HG03095 (cell line): Measurements from ENCODE around the gene SAMD4A.

Source experiments
- ATAC-seq: cut with Tn5 transposase; IDR thresholded peaks from one replicate; pipeline ENCODE4 v1.9.1; 2021; ENCODE audit warnings: moderate library complexity; ENCODE audit not compliant: unreplicated experiment

Gene SAMD4A

DNA sequence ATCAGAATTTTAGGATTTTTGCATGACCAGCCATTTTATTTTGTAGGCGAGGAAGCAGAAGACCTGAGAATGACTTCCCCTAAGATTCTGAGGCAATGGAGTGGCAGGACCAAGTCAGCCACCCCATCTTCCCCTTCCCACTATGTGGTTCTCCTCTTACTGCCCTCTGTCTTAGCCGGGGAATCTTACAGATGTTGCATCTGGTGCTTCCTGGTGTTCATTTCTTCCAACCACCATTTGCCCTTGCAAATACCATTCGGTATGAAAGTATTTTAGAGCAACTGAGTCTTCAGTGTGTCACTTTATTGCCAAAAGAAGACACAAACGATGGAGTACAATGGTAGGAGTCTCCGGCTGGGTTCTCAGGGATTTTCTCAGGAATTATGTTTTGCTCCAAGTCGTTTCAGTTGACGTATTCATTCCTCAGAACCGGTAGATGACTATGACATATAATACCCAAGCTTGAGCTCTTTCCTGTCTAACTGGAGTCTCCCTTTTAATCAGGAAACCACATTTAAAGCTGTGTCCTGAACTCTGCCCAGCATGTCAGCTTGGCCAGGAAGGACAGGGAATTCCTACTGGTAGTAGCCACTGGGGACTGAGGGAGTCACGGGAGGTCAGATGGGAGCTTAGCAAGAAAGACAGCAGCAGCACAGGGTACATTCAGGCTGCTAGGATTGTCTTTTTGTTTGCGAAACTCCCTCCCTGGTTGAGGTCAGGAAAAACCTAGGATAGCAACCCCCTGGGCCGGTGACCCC is 87.0 kb downstream of the SAMD4A start:
- no peak for ATAC-seq

DNA sequence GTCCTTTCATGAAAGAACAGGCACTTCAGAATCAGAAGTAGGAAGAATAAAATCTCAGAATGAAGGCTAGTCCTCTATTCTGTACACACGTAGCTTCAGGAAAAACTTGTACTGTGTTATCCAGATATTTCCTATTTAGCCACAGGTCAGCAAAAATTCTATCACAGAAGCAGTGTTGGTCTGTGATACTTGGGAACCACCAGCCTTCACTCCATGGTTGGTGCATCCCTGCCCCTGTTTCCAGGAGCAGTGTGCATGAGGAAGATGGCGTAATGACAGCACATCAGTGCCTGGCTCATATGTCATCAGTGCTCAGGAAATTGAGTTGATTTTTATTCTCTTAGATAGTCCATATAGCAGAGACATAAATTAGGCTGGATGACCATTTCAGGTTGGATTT is 87.7 kb downstream of the SAMD4A start:
- no peak for ATAC-seq

DNA sequence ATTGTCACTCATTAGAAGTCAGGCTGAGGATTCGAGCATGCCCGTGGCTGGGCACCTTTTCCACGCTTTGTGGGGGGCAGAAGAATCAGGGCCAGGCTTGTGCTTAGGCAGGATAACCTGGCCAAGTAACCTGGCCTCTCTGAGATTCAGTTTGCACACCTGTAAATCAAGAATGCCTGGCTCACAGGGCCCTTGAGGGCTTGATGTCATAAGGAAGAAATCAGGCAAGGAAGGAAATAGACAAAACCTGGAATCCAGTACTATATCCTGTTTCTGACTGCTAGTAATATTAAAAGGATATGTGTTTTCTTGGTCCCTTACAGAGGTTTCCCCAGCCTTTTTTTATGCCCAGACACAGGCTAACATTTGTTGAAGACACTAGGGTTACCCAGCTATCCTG is 91.9 kb downstream of the SAMD4A start:
- ATAC-seq: no peak

DNA sequence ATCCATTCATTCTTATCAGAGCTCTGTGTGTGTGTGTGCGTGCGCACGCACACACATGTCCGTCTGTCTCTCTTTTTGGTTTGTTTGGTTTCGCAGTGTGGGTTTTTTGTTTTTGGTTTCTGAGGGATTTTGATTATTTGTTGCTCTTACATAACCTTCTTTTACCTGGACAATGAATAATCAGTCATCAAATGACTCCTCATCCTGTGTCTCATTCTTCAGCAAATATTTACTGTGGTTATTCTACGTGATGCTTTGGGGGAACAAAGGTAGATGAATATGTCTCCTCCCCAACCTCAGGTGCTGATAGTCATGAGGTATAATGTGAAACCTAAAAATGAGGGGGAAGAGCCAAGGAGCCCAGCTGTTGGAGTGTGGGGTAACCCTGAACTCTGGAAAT is 92.4 kb downstream of the SAMD4A start:
- ATAC-seq: no peak

DNA sequence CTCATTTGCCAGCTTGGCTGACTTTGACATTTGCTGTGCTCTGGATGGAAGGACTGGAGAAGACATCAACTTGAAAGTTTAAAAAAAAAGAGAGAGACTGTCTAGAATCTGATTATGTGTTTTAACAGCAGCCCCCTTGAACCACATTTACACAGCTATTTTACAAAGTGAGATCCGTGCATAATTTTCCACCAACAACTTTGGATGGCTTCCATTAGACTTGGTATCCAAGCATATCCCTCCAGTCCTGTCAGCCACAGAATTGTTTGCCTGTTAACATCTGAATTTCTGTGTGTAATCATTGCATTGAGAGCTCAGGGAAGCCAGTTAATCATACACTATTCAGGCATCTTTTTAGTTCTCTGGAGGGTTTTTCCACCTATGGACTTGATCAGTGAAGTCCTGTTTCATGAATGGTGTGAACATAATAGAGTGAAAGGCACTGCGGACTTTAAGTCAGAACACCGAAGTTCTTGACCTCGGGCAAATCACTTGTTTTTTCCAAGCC is 93.7 kb downstream of the SAMD4A start:
- ATAC-seq: no peak

DNA sequence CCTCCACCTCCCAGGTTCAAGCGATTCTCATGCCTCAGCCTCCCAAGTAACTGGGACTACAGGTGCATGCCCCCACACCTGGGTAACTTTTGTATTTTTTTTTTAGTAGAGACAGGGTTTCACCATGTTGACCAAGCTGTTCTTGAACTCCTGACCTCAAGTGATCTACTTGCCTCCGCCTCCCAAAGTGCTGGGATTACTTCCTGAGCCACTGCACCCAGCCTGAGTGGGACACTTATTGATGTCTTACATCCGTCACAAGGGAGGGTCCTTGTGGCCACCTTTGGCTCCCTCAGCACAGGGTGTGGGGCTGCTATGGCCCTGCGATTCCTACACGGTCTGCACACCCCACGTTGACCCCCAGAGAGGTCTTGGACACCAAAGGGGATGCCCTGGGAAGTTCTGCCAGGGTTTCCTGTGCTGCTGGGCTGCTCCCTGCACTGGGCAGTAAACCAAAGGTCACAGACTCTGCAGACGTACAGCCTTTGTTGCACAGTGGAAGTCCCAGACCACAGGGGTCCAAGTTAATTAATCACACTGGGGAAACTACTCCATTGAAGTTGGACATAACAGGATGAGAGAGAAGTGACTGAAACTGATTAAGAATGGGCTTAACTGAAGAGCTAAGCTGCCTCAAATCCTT is 95.7 kb downstream of the SAMD4A start:
- no peak for ATAC-seq

DNA sequence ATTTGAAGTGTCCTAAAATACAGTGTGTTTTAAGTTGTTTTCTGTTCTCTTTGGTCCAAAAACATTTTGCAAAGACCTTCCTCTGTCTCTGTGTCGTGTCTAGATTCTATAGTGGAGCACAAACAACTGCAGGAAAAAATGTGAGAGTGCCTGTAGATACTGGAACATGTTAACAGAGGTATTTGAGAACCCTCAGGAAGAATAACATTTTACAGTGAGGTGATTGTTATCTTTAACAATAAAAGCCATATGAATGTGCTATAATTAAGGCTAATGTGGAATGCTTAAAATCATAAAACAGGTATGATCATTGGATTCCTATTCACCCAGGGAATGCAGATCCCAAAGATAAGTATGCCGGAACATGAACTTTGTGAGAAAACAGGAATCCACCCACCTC is 98.0 kb downstream of the SAMD4A start:
- no peak for ATAC-seq

DNA sequence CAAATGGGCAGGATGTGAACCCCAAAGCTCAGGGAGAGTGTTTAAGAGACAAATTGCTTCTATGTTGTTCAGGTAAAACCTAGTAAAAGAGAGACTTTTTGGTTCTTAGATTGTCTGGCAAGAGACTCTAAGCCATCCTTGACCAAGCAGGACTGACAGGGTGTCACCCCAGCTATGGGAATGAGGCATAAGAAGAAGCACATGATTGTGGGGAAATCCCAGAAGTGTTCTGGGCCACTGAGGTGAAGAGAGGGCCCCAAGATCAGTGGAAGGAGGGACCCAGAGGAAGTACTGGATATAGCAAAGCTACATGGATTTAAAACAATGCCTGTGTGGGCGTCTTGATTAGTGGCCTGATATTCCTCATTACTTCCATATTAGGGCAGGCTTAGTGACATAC is 99.0 kb downstream of the SAMD4A start:
- ATAC-seq: no peak

DNA sequence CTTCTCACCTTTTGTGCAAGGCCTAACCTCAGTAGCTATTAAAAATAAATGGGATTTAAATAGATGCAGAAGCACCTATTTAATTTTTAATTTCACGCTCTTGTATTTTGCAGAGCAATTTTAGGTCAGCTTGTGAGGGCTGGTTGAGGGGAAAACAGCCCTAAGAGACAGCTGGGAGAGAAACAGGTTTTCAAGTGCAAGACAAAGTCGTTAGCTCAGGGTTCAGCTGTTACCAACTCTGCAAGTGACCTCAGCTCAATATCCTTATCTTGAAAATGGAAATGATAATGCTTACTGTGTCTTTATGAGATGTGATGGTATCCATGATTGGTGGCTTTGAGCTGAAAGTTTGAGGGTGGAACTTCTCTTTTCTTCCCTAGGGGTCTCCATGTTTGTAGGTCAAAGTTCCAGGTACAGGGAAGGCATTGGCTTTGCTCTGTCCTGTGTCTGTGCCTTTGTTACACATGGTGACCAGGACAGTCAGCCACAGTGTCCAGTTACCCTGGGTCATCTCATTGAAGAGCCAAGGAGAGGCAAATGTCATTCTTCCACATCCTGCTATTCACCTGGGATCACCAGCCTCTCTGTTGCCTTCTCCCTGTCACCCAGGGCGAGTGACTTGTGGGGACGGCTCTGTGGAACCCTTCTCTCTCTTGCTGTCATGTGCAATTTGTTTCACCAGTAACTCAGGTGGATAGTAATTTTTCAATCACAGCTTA is 100.3 kb downstream of the SAMD4A start:
- no peak for ATAC-seq

DNA sequence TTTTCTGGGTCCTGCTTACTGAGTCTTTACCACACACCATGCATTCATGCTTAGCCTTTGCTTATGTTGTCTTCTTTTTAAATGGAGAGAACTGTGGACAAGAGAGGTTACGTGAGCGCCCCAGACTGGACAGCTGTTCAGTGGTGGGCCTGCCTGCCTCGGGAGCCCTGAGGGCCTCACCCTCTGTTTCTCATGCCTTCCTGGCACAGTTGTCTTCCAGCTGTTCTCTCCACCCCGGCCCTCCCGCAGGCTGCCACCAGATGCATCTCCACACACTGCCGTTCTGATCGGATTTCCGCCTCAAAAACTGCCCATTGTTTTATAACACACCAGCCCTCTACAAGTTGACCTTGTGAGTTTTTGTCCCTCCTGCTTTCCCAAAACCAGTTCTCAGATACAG is 100.8 kb downstream of the SAMD4A start:
- ATAC-seq: no peak

DNA sequence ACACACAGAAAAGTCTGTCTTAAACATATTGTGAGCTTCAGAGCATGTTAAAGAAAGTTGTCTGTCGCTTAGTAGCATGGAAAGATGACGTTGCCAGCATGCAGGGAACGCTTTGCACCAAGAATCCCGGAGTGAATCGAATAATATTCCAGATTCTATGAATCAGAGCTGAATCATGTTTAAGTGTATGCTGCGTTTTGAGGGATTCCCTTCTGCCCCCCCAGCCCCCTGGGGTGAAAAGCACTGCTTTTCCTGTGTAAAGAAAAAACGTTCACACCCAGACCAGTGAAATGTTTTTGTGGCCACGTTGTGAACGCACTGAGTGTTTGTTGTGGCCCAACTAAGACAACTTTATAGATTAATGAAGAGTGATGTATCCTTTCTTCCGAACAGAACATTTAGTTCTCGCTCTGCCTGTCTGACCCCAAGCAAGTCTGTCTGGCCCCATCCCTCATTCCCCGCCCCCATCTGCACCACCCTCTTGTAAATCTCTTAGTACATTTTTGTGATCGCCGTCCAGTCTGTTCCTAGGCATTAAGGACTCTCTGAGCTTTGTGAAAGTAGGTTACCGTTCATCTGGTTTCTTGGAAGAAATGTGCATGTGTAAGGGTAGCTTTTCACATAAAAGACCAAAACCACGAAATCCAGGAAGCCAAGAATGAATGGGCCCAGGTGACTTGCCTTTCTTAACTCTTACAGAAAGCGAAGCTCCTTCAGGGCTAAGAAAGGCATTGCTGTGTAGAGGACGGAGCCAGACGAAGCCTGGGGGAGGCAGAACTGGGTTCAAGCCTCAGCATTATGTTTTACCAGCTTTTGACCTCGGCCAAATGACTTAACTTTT is 103.0 kb downstream of the SAMD4A start:
- no peak for ATAC-seq

DNA sequence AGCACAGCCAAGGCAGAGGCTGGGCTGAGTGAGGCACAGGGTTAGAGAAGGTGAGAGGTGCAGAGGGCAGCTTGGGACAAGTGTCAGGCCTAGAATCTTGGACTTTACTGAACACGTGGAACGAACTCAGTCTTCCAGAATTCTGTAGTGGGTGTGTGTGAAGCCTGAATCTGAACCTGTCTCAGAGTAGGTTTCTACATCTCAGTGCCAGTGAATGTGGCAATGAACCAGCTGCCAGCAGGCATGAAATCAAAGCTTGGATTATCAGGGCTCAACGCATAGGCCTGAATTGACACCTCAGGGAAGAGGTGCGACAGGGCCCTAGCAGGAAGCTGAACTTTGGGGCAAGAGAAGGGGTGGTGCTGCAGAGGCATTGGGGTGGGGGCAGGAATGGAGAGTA is 104.6 kb downstream of the SAMD4A start:
- ATAC-seq: no peak

DNA sequence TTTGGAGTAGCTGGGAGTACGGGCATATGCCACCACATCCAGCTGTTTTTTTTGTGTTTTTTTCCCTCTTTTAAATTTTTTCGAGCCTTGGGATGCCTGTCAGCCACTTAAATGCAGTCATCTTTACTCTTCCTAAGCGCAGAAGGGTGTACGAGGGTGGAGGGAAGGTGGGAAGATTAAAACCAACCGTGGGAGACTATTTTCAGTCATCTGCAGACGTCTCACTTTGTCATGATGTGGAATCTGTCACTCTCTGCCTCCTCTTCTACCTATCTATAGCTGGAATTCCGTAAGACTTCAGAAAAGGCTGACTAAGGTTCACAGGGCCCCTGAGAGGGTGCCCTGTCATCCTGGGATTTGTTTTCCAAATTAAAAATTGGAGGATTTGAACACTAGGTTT is 105.3 kb downstream of the SAMD4A start:
- ATAC-seq: no peak

DNA sequence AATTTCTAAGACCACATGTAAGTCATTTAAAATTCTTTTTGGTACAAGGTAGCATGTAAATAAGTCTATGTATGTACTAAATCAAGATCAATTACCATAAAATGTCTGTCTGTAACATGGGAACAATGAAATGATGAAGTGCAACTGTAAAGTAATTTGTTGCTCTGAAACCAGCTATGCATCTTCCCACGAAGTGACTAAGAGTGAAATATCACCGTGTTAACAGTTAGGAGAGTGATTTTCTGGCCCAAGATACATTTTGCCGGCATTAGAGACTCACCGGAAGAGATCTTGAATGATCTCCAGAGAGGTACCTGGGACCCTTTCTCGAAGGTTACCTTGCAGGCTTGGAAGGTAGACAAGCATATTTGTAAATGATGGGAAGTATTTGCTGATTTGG is 105.8 kb downstream of the SAMD4A start:
- ATAC-seq: no peak

DNA sequence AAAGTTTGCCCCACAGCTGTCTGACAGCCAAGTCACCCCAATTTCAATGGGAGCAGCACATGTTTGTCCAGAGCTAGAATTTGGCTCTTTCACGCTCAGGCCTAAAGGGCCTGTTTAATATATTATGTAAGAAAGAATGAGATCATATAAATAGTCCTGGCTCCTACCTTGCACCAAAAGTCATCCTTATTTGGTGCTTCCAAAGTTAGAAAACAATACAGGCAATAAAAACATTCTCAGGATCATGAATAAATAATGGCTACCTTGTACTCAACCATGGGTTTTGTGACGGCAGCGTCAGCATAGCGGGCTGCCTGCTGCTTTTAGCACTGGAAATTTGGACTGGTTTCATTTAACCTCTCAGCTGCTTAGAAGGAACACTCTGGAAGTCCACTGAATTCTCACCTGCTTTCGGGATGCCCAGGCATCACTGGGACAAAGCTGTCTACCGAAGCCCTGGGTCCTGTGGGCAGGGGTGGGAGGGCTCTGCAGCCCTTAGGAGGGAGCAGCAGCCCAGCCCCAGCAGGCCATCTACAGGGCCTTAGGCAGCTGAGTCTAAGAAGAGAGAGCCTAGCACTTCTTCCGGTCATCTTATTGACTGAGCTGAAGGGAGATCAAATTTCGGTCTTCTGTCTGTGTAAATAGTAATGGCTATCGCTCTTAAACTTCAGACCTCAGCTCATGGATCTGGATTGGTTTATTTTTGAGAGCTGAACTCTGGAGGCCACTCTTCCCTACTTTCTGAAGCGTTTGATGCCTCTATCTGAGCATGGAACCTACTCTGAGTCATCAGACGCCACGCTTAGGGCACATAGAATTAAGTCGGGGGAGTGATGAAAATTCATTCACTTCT is 106.5 kb downstream of the SAMD4A start:
- no peak for ATAC-seq

DNA sequence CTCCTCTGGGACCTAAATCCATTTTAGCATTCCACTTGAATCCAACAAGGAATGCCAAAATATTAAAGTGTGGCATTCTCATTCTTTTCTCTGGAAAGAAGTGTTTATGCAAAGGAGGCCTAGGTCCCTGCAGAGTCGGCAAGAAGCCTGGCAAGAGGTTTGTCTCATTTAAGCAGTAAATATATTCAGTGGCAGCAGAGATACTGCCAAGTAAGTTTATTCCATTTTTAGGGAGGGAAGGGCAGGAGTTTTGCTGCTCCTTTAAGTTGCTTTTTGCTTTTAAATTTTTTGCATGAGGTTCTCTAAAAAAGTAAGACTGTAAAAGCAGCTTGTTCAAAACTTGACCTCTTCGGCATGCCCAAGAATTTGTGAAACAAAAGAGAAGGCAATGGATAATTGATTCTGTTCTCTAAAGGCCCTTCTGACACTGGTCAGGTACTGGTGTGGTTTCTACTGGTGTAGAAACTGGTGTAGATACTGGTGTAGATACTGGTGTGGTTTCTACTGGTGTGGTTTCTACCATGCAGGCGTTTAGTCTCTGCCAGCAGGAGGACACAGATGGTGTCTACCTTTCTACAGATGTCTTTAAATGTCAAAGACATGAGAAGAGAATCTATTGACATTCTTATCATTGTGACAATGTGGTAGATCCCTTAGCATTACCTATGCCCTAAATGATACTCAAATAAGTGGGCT is 107.3 kb downstream of the SAMD4A start:
- ATAC-seq: no peak

DNA sequence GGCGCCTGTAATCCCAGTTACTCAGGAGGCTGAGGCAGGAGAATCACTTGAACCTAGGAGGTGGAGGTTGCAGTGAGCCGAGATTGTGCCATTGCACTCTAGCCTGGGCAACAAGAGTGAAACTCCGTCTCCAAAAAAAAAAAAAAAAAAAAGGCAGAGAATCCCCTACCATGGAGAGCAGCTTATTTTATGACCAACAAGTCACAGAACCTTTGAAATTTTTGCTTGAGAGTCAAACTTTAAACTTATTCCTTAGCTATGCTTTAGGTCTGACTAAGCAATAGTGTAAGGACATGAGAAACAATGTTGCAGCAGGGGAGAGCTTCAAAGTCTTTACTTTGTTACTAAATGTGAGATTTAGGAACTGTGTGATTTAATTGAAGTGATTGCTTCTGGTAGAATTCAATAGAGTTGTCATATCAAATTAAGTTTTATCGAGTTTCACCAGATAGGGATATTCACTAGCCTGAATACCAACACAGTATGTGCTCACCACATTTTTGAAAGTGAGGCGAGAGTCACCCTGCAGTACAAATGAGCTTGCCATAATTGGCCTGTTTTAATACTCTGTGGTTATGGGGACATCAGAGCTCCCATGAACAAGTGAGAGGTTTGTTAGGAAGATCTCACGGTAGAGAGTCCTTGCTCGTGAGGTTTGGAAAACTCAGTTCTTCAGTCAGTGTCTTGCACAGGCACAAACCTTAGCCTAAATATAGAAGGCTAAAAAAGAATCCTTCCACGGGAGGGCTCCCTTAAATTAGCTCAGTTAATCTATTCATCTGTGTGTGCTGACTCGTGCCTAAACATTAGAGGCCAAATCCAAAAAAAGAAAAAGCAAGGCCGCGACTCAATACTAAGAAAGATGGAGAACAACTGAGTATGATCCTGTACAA is 108.6 kb downstream of the SAMD4A start:
- no peak for ATAC-seq
